ENCODE measurements around the gene AKT3.

Gene AKT3

DNA sequence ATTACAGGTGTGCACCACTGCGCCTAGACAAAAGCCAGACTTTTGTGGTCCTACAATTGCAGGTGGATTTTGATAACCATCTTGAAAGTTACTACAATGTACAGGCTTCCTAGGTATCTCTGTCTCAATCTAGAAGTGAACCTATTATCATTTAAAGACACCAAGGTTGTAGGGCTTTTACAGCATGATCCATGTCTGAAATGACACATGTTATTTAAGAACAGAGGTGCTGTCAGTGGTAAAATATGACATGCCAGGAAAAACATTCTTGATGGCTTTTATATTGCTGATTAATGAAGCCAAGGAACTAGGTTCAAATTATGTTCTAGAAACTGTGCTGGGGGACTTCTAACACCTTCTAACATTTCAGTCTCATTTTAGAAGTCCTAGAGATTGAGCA is 341.1 kb downstream of the AKT3 start:
- DNase-seq (ENCODE audit: low read depth in 2 of 2) = no peak

GRCh38 chr1:243508303-243508713 is 341.7 kb downstream of the AKT3 start:
- DNase-seq (ENCODE audit: low read depth in 2 of 2) = peak in 1 of 2 donors; percentile 24

GRCh38 chr1:243507672-243508302 is 342.3 kb downstream of the AKT3 start:
- no peak for DNase-seq (ENCODE audit: low read depth in 2 of 2)

DNA sequence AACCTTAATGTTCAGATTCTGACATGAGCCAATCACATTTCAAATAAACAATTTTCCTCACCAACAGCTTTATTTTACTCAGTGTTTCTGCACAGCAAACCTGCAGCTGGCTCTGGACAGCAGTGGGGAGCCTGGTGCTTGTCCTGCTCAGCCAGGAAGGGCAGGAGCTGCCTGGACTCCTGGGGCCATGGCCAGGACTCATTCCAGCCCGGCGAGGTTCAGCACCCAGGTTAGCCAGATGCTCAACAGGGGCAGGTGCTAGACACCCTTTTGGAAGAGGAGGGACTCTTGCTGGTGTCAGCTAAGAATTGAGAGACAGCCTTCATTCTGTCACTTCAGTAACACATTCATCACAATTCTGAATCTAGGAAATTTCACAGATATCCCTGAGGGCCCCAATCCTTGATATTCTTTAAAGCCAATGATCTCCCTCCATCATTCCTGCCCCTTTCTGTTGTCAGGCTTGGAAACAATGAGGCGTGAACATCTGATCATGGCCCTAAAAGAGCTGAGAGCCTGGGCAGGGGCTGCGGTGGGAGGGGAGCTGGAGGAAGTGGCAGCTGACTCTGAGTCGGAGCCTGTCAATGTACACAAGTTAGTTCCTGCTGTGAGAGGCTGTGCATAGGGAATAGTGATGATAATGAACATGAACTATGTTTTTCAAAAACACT is 342.9 kb downstream of the AKT3 start:
- no peak for DNase-seq (ENCODE audit: low read depth in 2 of 2)

- no peak for DNase-seq (ENCODE audit: low read depth in 2 of 2)
Measured at GRCh38 chr1:243505986-243506689, 343.9 kb downstream of the AKT3 start.

DNA sequence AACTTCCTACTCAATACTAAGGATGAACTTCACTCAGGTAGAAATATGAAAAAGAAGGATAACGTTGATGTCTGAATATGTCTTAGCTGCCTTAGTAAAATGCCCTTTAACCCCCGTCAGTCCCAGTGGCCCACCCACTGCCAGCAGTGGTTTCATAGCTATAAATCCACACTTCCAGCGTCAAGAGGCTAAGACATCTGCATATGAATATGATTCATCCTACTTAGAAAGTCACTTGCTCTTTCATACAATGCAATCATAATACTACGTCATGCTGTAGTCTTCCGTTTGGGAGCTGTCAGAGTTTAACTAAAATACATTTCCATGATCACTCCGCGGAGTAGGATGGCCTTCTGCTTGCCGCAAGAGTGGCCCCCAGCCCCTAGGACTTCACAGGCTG is 346.9 kb downstream of the AKT3 start:
- no peak for DNase-seq (ENCODE audit: low read depth in 2 of 2)

GRCh38 chr1:243501002-243501401 is 349.0 kb downstream of the AKT3 start:
- no peak for DNase-seq (ENCODE audit: low read depth in 2 of 2)

DNA sequence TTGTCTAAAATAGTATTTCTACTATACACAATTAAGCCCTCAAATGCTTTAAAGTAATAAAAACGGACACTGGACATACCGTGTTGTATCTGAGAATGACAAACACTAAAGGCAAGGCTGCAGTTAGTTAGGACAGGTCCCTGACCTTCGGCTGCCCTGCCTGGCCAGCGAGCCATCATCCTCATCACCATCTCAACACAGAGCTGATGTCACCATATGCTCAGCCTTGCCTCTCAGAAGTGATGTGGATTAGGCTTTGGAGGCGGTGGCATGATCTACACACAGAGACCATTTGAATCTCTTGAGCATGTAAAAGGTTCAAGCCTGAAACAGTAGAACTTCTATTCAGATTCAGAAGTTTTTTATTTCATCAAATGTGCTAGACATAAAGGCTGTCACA is 349.5 kb downstream of the AKT3 start:
- DNase-seq (ENCODE audit: low read depth in 2 of 2) = no peak

- no peak for DNase-seq (ENCODE audit: low read depth in 2 of 2)
Measured at GRCh38 chr1:243499711-243500110, 350.3 kb downstream of the AKT3 start.

GRCh38 chr1:243499248-243499647 is 350.8 kb downstream of the AKT3 start:
- no peak for DNase-seq (ENCODE audit: low read depth in 2 of 2)

DNA sequence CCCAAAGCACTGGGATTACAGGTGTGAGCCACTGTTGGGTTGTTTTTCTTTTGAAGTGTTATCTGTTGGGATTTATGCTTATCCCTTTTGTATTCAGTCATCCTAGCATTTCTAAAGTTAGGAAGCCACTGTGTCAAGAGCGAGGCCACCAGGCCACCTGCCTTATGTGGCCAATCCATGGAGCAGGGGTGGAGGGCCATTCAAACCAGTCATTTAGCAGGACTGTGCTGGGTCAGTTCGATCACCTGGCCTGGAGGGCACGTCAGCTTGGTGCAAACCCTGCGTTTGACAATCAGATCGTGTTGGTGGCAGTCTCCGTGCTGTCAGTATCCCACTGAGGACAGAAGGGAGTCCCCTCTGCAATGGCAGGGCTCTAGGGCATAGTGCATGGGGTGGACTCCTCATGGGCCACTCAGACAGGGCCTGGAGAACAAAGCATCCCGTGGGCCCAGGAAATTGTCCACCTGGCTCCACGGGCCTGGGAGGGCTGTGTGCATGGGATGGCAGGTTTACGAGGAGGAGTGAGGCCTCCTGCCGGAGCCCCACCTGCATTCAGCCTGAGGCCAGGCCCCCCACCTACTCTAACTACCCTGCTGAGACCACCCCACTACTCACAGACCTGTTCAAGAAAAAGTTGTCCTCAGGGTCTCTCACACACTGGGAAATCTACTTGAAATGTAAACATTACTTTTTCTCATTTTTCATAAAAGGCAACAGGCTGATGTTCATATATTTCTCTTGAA is 351.9 kb downstream of the AKT3 start:
- DNase-seq (ENCODE audit: low read depth in 2 of 2) = no peak

DNA sequence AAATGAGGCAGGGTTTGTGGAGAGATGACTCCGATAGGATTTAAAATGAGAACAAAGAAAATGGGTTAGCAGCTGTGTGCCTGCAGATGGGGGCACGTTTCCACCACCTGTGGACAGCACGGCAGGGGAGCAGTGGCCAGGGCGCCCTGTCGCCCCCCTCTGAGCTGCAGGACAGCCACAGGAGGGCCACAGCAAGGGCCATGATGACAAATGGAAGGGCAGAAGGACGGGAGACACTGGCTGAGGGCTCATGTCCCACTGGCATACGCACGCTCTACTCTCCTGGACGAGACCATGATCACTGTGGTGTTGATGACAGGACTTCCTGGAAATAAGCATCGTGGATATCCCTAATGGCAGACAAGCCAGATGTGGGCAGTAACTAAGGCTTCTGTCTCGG is 353.2 kb downstream of the AKT3 start:
- no peak for DNase-seq (ENCODE audit: low read depth in 2 of 2)

DNA sequence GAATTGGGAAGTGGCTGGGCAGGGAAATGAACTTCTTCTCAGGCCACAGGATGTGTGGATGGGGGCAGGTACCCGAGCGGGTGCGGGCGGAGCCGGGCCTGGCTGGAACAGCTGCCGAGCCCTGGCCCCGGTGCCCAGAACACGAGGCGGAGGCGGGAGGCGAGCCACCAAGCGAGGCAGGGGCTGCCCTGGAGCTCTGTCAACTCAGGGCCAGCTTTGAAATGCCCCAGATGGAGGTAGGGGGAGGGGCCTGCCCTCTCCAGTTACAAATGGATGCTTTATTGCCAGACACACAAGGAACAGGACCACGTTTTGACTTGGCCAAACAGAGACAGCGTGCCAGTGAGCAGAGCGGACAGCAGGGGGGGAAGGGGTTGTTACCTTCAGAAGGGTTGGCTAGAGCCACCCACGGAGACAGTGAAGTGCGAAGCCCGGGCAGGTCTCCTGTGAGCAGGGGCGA is 353.8 kb downstream of the AKT3 start:
- DNase-seq (ENCODE audit: low read depth in 2 of 2) = no peak

DNA sequence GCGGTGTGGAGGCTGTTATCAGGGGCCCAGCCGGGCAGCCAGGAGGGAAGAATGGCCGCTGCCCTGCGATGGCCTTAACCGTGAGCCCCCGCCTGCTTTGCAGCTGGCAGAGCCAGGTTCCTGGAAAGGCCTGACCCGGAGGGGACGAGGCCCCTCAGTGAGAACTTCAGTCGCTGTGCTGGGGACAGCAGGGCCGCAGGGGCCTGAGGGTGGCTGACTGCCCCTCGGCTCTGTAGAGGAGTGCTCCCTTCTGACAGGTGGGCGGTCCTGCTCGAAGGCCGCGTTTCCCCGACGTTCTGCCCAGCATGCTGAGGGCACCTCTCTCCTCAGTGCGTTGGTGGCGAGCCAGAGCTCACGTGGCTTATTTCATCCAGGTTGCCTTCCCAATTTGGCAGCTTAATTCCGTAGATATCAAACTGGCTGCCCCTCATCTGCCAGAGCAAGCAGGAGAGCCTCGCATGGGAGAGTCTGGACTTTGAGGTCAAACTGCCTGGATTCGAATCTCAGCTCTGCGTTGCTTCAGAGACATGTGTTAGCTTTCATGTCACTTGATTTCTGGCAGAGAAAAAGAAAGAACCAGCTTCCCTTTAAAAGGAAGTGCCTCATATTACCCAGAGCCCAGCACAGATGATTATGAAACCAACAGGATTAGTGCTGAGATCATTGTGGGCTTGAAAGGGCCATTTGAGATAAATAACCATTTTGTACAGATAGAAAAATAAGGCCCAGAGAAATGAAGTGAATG is 354.4 kb downstream of the AKT3 start:
- no peak for DNase-seq (ENCODE audit: low read depth in 2 of 2)

DNA sequence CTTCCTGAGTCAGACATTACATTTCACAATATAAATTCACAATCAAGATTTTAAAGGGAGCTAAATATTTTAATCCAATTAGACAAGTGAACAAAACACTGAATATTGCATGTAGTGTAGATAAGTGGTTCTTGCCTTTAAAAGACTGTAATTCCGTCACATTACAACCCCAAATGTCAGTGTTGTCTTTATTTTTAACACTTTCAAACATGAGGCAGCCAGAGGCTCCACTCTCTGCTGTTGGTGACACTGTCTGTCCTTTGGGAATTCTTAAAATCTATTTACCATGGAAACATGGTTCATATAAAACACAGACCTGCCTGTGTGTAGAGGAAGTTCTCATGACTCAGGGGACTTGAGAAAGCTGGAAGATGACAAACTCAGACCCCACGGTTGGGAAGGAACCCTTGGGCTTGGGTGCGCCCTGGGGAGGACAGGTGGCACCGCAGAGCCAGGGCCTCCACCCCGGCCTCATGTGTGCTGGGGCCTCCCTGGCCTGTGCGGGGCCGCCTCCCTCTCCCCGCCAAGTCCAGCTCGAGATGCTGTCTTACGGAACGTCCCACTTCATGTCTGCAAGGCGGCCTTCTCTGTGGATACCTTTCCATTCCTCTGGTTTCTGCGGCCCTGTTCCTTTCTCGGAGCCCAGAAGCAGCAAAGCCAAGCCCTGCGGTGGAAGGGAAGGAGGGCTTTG is 355.2 kb downstream of the AKT3 start:
- no peak for DNase-seq (ENCODE audit: low read depth in 2 of 2)

DNA sequence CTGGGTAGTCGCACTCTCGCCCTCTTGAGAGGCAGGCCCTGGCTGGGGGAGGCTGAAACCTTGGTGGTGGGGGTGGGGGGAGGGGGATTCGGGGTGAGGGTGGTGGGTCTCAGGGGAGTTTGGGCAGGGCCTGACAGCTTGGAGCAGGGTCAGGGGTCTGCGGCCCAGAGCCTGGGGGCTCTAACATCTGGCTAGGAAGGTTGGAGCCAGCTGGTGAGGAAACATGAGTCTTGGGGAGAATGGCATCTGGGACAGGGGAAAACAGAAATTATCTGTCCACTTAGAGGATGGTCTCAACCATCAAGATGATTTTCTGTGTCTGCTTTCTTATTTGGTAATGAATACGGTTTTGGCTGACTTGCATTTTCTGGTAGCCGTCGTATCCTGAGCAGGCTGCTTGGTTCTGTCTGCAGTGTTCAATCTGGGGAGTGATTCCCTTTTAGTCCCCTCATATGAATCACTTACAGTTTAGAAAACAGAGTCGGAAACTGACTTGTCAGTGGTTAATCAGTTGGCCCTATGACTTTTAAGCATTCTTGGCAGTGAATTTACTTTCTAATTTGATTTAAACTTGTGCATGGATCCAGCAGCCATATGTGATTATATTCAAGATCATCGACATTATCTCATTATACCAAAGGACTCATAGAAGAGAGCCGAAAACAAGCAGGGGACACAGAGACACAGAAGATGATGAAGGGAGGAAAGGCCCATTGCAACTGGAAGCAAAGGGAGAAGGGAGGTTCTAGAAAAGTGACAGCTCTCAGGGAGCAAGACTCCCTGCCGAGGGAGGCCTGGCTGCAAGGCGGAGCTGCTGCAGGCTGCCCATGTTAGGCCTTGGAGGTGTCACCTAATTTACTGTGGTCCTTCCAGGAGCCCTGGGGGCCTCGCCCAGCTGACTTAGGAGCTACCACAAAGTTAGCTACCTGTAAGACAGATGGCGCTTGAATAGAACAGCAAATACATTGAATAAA is 356.6 kb downstream of the AKT3 start:
- no peak for DNase-seq (ENCODE audit: low read depth in 2 of 2)

- DNase-seq (ENCODE audit: low read depth in 2 of 2) = no peak
Measured at GRCh38 chr1:243490748-243491686, 359.0 kb downstream of the AKT3 start.

GRCh38 chr1:243489681-243490546 is 360.1 kb downstream of the AKT3 start:
- no peak for DNase-seq (ENCODE audit: low read depth in 2 of 2)
